Measurements from ENCODE around the gene LILRA2. TPM values are rescaled to one million over a fixed set of nuclear protein-coding genes. Genes with fewer than 3 reads are reported as not detected.

The LILRA2 gene
- total and polyA plus RNA-seq, 2 of the 8 experiments (the other 6 are each of a cell fraction or from before 2014, with no cell fraction given), result not detected

- no peaks in the 10 kb centered on the region for H3K27me3 ChIP-seq (replicated peaks in 1 of 4; ENCODE audit: control insufficient read depth in 3 of 4, extremely low read depth in 1 of 4, insufficient read depth in 3 of 4, low read length in 3 of 4)
- no peak overlapping the region for H3K4me2 ChIP-seq (ENCODE audit: insufficient read depth in 1 of 2, low read depth in 2 of 2, low read length in 2 of 2)
- ChIA-PET CTCF (ENCODE audit: partially characterized antibody) (no interaction called here), POLR2A (ENCODE audit: partially characterized antibody) (interaction anchor here (0.9 kb wide), 1 partner anchor 13 kb away, joined by 4 read pairs; no protein-coding TSS in a partner anchor)
- no peak overlapping the region for H4K91ac ChIP-seq (replicated peaks; ENCODE audit: insufficient read length, low read length)
- no peak overlapping the region for H4K5ac ChIP-seq (ENCODE audit: insufficient read length, low read depth, low read length)
- no peak overlapping the region for H2BK15ac ChIP-seq (ENCODE audit: low read length)
- H3K9me3 ChIP-seq (ENCODE audit: insufficient read depth in 2 of 2, low read depth in 1 of 2, low read length in 1 of 2), result peaks cover 66 to 90% of the 10 kb centered on the region in 2 experiments
- WGBS, 2 experiments (ENCODE audit: extremely low coverage in 1 of 2, insufficient coverage in 1 of 2, insufficient read length in 1 of 2, insufficient replicate concordance in 2 of 2, low coverage in 1 of 2, low lambda C conversion rate in 2 of 2, missing lambda C conversion rate in 1 of 2), result 64% methylated on average over 3 of the region's 3 CpGs; no CpG with 5 or more reads in 1 of the 2 experiments
- H2AK5ac ChIP-seq (ENCODE audit: low read depth, low read length), result no peak overlapping the region
- H3K14ac ChIP-seq (ENCODE audit: insufficient read length), result no peak overlapping the region
- no peak overlapping the region for H2AFZ ChIP-seq (ENCODE audit: low read length)
- H3K79me2 ChIP-seq (ENCODE audit: control insufficient read depth in 1 of 2, insufficient read depth in 2 of 2, low read length in 2 of 2), result no peaks in the 10 kb centered on the region
- no peaks in the 10 kb centered on the region for H4K20me1 ChIP-seq (replicated peaks in 1 of 2; ENCODE audit: control insufficient read depth in 1 of 2, insufficient read depth in 2 of 2, low read length in 2 of 2)
- H3K4me3 ChIP-seq (ENCODE audit: extremely low read depth in 1 of 4, insufficient read depth in 2 of 4, low read depth in 3 of 4, low read length in 4 of 4), result no peak overlapping the region
- no peak overlapping the region for H3K56ac ChIP-seq (replicated peaks; ENCODE audit: insufficient read length, low read depth, low read length)
- no peaks in the 10 kb centered on the region for H3K79me1 ChIP-seq (ENCODE audit: low read depth, low read length)
- no peak overlapping the region for H3K4ac ChIP-seq (replicated peaks; ENCODE audit: insufficient read length, low read depth, low read length)
- no peak overlapping the region for H4K8ac ChIP-seq (ENCODE audit: extremely low read depth, insufficient read depth, low read length)
- no peak overlapping the region for H3K27ac ChIP-seq (ENCODE audit: low read depth, low read length)
- FAIRE-seq, result no peak
- DNase-seq (ENCODE audit: low read depth in 1 of 2, low spot score in 2 of 2), result no peak
- H3K23ac ChIP-seq (ENCODE audit: insufficient read length), result no peak overlapping the region
- H3K23me2 ChIP-seq (ENCODE audit: low read depth, low read length), result no peaks in the 10 kb centered on the region
- no peak overlapping the region for H2BK120ac ChIP-seq (replicated peaks; ENCODE audit: low read depth, low read length)
- H3K36me3 ChIP-seq (ENCODE audit: control insufficient read depth in 2 of 4, insufficient read depth in 4 of 4, low read length in 3 of 4), result no peaks in the 10 kb centered on the region
- H2BK12ac ChIP-seq (ENCODE audit: low read depth, low read length), result no peak overlapping the region
- H3K9ac ChIP-seq (replicated peaks in 1 of 4; ENCODE audit: extremely low read depth in 1 of 4, low read depth in 3 of 4, low read length in 3 of 4), result no peak overlapping the region
- H2BK5ac ChIP-seq (ENCODE audit: low read depth, low read length), result no peak overlapping the region
- H2BK20ac ChIP-seq (ENCODE audit: low read length), result no peak overlapping the region
- no peaks in the 10 kb centered on the region for H3K4me1 ChIP-seq (replicated peaks in 1 of 4; ENCODE audit: control insufficient read depth in 3 of 4, insufficient read depth in 4 of 4, low read length in 3 of 4)
- no peak overlapping the region for H3K18ac ChIP-seq (ENCODE audit: extremely low read depth, low read length)
- TF ChIP-seq CHD2 (IDR thresholded peaks at IDR 0.05; ENCODE audit: low read length), result no peak
- TF ChIP-seq RFX5 (IDR thresholded peaks at IDR 0.05; ENCODE audit: borderline replicate concordance, low read depth, low read length), result no peak
- TF ChIP-seq USF2 (IDR thresholded peaks at IDR 0.05; ENCODE audit: low read length), result no peak
- no peak for TF ChIP-seq TEAD4 (IDR thresholded peaks at IDR 0.05; ENCODE audit: low read depth, low read length)
- no peak for TF ChIP-seq CTBP2 (IDR thresholded peaks at IDR 0.05; ENCODE audit: borderline replicate concordance, insufficient read depth, insufficient read length, low read length)
- TF ChIP-seq RXRA (IDR thresholded peaks at IDR 0.05; ENCODE audit: insufficient read depth, low read depth, low read length), result no peak
- TF ChIP-seq JUN (IDR thresholded peaks at IDR 0.05; ENCODE audit: low read depth, low read length), result no peak
- no peak for TF ChIP-seq TCF12 (IDR thresholded peaks at IDR 0.05; ENCODE audit: low read depth, low read length)
- TF ChIP-seq KDM5A (IDR thresholded peaks at IDR 0.05; ENCODE audit: low read length), result no peak
- no peak for TF ChIP-seq SP4 (IDR thresholded peaks at IDR 0.05; ENCODE audit: low read length)
- TF ChIP-seq CTCF (IDR thresholded peaks at IDR 0.05; ENCODE audit: control extremely low read depth in 1 of 3, insufficient read depth in 1 of 3, low read depth in 1 of 3, low read length in 3 of 3), result no peak
These were observed 3.3 kb upstream of the LILRA2 start for GRCh38 chr19:54570316-54570715.

Data from H1 (cell line).